Activated T-cell treated with anti-CD3 and anti-CD28 coated beads, Interleukin-2, amount 50 U/mL, for 1 hour (primary cell): ENCODE data around the gene SYNJ1.
"Not testable (repeated sequence)": the region's sequence is repeated elsewhere in the genome, so short reads cannot be mapped to it uniquely, and the experiment has no call there.

Experiments used
- DNase-seq: peaks from one replicate; pipeline ENCODE4 v3.0.0-alpha.2; 2020

SYNJ1 gene

GRCh38 chr21:32693581-32693980 is 34.2 kb downstream of the SYNJ1 start:
- DNase-seq = no peak

DNA sequence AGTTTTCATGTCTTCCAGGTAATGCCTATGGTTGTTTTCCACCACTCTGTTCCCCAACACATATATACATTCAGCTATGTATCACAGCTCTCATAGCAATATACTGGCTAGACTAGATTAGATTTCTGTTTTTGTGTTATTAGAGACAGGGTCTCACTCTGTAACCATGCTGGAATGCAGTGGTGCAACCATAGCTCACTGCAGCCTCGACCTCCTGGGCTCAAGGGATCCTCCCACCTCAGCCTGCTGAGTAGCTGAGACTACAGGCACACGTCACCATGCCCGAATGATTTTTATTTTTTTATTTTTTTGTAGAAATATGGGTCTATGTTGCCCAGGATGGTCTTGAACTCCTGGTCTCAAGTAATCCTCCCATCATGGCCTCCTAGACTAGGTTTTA is 37.7 kb downstream of the SYNJ1 start:
- DNase-seq = no peak

GRCh38 chr21:32687643-32688345 is 40.0 kb downstream of the SYNJ1 start:
- DNase-seq = no peak

DNA sequence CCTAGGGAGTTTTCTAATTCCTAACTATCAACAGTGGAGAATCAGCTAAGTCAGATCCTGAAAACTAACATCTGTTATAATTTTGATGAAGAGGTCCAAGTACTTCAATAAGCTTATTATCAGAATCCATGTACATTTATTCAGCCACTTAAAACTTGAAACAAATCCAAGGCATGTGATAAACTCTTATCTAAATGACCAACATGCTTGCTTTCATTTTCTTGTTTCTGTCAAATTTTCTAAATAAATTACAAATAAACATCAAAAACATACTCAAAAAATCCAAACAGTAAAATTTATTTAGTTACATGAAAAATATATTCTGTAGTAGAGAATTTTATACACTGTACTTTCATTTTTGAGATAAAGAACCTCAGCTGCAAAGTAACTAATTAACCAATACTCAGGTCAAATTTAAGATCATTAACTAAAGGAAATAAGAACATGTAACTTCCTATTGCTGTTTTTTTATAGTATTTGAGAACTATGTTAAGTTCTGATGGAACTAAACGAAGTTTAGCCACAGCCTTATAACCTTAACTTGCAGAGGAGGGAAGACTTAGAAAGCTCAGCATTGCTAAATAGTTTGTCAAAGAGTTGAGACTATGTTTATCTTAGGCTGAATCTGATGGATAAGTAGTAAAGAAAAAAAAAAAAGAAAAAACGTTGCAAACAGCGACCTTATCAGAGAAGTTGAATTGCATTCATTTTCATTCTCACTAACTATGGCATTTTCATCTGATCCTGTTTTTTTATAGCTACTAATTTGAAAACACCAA is 44.9 kb downstream of the SYNJ1 start:
- no peak for DNase-seq

DNA sequence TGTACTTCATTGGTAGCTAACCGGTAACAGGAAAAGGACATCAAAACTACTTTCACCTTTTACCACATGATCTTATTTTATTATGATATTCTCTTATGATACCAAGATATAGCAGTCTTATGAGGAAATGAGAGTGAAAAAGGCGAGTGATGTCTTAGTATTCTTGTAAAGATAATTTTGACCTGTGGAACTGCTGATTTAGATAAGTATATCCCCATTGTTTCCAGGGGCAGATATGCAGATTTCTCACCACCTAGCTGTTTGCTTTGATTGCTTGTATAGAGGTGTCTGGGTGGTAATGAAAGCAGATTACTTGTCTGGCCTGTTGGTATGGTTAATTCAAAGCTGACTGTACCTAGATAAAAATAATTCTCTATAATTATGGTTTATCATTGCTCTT is 53.1 kb downstream of the SYNJ1 start:
- DNase-seq = no peak

GRCh38 chr21:32674038-32674437 is 53.8 kb downstream of the SYNJ1 start:
- no peak for DNase-seq

- no peak for DNase-seq
Observed at GRCh38 chr21:32666258-32666657, 61.6 kb downstream of the SYNJ1 start.

GRCh38 chr21:32664095-32664494 is 63.7 kb downstream of the SYNJ1 start:
- not testable (repeated sequence) for DNase-seq

DNA sequence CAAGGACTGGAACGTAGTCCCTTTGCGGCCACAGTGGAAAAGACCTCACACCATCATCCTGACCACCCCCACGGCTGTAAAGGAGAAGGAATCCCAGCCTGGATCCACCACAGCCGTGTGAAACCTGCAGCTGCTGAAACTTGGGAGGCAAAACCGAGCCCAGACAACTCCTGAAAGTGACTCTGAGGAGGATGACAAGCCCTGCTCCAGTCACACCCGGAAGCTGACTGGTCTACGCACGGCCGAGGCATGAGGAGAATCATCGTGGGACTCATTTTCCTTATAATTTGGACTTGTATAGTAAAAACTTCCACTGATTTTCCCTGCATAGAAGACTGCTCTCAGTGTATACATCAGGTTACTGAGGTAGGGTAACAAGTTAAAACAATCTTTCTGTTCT is 65.8 kb downstream of the SYNJ1 start:
- DNase-seq = not testable (repeated sequence)

- not testable (repeated sequence) for DNase-seq
Observed at GRCh38 chr21:32661026-32661782, 66.6 kb downstream of the SYNJ1 start.

GRCh38 chr21:32658524-32658923 is 69.3 kb downstream of the SYNJ1 start:
- DNase-seq = no peak

- DNase-seq = no peak
Observed at GRCh38 chr21:32653326-32653901, 74.4 kb downstream of the SYNJ1 start.

DNA sequence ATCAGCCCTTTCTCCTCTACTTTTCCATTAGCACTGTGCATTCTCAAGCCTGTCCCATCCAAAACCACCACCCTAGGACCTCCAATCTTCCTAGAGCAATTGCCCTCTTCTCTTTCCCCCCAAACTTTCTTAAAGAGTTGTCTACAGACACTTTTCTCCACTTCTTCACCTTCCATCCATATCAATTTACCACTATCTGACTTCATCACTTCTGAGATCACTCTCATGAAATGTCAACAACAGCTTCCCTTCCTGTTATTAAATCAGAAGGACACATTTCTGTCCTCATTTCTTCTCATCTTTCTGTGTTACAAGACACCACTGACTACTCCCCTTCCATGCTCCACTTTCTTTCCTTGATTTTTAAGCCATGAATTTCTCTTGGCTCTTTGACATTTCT is 79.6 kb downstream of the SYNJ1 start:
- DNase-seq = no peak

- DNase-seq = no peak
Observed at GRCh38 chr21:32645261-32646182, 82.3 kb downstream of the SYNJ1 start.

- DNase-seq = no peak
Observed at GRCh38 chr21:32641710-32642698, 85.8 kb downstream of the SYNJ1 start.

DNA sequence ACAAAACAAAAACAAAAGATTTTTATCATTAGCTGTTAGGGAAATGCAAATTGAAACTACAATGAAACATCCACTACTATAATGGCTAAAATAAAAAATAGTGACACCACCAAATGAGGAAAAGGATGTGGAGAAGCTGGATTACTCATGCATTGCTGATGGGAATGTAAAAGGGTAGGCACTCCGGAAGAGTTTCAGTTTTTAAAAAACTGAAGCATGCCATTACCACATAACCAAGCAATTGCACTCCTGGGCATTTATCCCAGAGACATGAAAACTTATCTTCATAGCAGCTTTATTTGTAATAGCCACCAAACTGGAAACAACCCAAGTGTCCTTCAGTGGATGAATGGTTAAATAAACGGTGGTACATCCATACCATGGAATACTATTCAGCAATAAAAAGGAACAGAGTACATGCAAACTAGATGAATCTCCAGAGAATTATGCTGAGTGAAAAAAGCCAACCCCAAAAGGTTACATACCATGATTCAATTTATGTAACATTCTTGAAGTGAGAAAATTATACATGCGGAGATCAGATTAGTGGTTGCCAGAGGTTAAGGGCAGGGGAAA is 101.1 kb downstream of the SYNJ1 start:
- no peak for DNase-seq

DNA sequence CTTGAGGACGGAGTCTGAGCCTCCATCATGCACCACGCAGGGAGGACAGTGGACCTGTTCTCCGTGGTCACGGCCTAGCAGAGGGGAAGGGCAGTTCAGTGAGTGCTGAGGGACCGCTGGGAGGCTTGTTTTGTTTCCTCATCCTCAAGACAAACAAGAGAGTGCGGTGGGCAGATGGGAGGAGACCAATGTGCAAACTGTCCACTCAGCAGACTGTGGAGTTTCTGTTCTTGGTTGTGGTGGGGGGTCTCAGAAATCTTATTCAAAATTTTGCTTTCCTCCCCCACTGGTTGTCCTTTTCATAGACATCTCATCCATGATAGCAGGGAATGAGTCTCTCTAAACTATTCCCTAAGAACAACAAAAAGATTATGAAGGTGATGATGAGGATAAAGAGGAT is 109.6 kb downstream of the SYNJ1 start:
- not testable (repeated sequence) for DNase-seq

- no peak for DNase-seq
Observed at GRCh38 chr21:32613436-32614043, 114.3 kb downstream of the SYNJ1 start.

- no peak for DNase-seq
Observed at GRCh38 chr21:32612999-32613337, 114.8 kb downstream of the SYNJ1 start.
